ENCODE measurements around the gene PTPN21.

DNA sequence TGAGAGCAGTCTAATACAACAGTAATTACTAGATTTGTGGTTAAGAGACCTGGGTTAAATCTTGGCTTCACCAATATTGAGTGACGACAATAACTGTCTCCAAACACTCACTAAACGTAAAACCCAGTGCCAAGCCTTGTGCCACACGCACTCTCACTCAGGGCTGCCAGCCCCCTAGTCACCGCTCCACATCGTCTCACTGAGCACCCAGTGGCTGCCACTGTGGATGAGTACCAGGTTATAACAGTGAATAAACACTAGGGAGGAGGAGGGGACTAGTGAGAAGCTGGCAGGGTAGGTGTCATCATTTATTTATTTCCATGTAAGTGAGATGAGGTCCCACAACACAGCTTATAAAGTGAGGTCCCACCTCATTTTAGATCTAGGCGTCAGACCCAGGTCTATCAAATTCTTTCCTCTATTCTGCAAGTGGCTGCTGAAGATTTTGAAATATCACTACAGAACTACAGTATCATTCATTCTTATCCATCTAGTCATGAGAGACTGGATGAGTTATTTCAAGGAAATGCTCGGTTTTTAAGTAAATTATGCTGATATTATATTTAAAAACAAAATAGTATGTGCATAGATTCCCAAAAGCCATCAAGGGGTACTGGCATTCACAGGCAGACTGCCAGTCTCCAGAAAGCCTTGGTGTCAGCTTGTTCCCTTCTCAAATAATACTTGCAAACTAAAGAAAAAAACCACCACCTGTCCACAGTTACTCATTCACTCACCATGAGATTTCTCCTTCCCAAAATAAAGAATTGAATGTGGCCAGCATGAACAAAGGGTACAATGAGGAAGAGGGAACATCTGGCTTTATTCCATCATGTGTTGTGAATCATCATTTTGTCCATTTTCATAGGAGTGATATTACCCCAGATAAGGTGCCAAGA lies 84.0 kb downstream of the PTPN21 start:
- no peak for TF ChIP-seq POLR2A (IDR thresholded peaks at IDR 0.05; ENCODE audit: low read depth)
- TF ChIP-seq, protein P1, sequence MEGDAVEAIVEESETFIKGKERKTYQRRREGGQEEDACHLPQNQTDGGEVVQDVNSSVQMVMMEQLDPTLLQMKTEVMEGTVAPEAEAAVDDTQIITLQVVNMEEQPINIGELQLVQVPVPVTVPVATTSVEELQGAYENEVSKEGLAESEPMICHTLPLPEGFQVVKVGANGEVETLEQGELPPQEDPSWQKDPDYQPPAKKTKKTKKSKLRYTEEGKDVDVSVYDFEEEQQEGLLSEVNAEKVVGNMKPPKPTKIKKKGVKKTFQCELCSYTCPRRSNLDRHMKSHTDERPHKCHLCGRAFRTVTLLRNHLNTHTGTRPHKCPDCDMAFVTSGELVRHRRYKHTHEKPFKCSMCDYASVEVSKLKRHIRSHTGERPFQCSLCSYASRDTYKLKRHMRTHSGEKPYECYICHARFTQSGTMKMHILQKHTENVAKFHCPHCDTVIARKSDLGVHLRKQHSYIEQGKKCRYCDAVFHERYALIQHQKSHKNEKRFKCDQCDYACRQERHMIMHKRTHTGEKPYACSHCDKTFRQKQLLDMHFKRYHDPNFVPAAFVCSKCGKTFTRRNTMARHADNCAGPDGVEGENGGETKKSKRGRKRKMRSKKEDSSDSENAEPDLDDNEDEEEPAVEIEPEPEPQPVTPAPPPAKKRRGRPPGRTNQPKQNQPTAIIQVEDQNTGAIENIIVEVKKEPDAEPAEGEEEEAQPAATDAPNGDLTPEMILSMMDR (IDR thresholded peaks at IDR 0.05) = no peak

All from esophagus muscularis mucosa (tissue), 3 donors.